ENCODE data around the gene CS.

- no peak for TF ChIP-seq CTCF (IDR thresholded peaks at IDR 0.05; ENCODE audit: poor library complexity)
- TF ChIP-seq EZH2phosphoT487 (IDR thresholded peaks at IDR 0.05; ENCODE audit: low read depth, severe bottlenecking, unreplicated experiment): no peak
- TF ChIP-seq EZH2 (IDR thresholded peaks at IDR 0.05; ENCODE audit: borderline replicate concordance): no peak
Observed at GRCh38 chr12:56257491-56258067, 42.6 kb downstream of the CS start.
